Ramos (cell line): Measurements from ENCODE around the gene NDUFB7.
"Not testable (repeated sequence)": the region's sequence is repeated elsewhere in the genome, so short reads cannot be mapped to it uniquely, and the experiment has no call there.

Experiments
- in situ Hi-C: fragments of 300-500 bp; cut with MboI; formaldehyde crosslinking; loops from one replicate; pipeline ENCODE4 v1.14.3; 2022; ENCODE audit warnings: low sequenced_read_pairs; ENCODE audit not compliant: unreplicated experiment

NDUFB7 gene

DNA sequence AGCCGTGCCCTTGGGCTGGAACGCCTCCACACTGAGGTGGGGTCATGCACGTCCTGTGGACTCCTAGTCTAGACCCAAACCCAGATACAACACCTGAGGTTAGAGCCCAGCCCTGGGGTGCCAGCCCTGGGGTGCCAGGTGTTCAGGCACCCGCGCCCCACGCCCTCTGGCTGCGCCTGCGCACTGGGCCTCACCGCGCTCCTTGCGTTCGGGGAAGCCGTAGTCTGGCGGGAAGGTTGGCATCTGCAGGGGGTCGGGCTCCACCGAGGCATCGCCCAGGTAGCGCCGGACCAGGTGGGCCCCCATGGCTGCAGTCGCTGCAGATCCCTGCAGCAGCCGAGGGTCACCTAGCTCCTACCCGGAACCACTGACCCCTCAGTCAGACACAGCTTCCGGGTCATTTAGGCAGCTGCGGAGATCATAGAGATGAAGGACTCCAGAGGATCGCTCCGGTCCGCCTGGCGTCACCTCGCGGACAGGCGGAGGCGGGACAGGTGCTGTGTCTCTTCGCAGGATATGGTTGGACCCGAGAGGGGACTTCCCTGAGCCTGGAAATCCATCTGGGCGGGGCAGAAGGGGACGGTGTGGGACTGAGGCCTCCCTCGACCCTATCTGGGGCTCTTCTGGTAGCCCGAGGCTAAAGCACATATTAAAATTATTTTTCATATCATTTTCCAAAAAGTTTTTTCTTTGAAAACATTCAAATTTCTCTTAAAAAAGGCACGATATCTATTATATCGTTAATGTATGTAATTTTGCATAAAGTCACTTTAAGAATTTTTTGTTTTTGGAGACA lies at the start of gene NDUFB7:
Gene NDUFB7, minus strand, starts transcription at position 372 of the 796 bp plus-strand sequence. Its CDS starts 66 bp downstream, at position 306.
- in situ Hi-C loops, result loop anchor here (5.0 kb wide), 1 partner anchor 115 kb away; no protein-coding TSS in a partner anchor

DNA sequence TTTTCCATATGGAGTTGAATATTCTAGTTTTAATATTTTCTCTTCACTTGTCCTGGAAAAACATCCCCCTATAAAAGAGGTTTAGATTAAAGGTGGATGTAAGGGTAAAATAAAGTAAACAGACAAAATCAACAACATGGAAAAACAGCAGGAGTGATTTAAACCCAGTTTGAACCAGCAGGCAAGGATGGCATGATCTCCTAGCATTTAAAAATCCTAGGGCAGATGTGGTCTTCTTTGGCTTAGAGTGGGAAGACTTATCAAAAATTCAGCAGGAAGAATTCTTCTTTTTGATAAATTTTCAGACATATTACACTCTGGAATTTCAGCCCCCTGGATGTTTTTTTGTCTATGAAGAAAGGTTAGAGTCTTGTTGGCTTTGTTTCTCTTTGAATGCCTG lies 47.5 kb upstream of the NDUFB7 start:
- in situ Hi-C loops, result no loop called here

DNA sequence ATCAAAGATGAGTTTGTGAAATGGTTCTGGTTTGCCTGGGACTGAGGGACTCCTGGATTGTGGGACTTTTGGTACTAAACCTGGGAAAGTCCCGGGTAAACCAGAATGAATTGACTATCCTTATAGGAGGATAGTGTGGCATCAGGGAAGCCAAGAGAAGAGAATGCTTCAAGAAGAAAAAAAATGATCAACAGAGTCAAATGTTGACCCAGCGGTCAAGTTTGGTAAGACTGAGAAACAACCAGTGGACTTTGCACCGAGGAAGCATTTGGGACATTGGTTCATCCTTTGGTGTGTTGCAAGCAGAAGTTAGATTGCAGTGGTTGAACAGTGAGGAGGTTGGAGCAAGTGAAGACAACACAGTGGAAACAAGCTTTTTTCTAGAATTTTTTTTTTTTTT lies 44.5 kb upstream of the NDUFB7 start:
- in situ Hi-C loops, result no loop called here

DNA sequence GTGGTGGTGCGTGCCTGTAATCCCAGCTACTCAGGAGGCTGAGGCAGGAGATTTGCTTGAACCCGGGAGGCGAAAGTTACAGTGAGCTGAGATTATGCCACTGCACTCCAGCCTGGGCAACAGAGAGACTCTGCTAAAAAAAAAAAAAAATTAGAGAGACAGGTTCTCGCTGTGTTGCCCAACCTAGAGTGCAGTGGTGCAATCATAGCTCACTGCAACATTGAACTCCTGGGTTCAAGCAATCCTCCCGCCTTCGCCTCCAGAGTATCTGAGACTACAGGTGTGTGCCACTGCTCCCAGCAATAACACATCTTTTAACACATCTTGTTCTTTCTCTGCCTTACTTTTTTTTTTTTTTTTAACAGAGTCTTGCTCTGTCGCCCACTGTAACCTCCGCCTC lies 43.8 kb upstream of the NDUFB7 start:
- in situ Hi-C loops, result no loop called here

DNA sequence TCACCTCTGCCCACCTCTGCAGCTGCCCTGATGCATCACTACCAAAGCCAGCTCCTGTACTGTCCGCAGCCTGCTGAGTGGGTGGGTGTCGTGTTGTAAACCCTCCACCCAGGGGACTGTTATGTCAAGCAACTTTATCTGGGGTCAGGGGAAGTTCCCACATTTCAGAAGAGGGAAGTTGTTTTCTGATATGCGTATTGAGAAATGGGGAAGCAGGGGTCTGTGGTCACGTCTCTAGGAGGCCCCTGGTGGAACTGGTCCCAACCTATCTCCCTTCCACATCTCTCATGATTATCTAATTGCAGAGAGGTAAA lies 42.2 kb upstream of the NDUFB7 start:
- in situ Hi-C loops, result no loop called here

DNA sequence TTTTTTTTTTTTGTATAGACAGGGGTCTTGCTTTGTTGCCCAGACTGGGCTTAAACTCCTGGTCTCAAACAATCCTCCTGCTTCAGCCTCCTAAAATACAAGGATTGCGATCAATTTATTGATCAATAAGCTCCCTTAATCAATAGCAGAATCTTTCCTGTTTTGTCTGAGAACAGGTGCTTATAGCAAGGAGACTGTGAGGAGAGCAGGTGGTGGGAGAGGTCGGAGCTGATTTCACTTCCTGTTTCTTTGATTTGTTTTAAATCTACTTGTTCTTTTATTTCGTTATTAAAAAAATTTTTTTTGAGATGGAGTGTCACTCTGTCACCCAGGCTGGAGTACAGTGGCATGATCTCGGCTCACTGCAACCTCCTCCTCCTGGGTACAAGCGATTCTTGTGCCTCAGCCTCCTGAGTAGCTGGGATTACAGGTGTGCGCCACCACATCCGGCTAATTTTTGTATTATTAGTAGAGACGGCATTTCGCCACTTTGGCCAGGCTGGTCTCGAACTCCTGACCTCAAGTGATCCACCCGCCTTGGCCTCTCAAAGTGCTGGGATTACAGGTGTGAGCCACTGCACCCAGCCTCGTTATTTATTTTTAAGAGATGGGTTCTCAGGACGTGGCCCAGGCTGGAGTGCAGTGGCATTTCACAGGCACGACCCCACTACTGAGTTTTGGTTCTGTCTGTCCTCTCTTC lies 41.7 kb upstream of the NDUFB7 start:
- in situ Hi-C loops, result not testable (repeated sequence)

DNA sequence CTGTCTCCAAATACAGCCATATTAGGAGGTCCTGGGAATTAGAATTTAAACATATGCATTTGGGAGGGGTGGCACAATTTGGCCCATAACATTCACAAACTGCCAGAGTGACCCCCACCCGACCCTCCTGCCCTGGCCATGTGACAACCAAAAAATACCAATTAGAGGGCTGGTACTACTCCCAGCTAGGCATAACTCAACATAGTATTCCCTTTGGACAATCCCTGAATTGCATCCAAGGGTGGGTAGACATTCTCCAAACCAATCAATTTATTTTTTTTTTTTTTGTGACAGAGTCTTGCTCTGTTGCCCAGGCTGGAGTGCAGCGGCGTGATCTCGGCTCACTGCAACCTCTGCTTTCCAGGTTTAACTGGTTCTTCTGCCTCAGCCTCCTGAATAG lies 40.8 kb upstream of the NDUFB7 start:
- in situ Hi-C loops, result no loop called here

DNA sequence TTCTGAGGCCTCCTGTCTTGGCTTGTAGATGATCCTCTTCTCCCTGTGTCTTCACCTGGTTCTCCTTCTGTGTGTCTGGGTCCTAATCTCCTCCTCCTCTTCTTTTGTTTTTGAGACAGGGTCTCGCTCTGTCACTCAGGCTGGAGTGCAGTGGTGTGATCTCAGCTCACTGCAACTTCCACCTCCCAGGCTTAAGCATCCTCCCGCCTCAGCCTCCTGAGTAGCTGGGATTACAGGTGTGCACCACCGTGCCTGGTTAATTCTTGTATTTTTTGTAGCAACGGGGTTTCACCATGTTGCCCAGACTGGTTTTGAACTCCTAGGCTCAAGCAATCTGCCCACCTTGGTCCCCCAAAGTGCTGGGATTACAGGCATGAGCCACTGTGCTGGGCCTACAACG lies 40.4 kb upstream of the NDUFB7 start:
- in situ Hi-C loops, result not testable (repeated sequence)

DNA sequence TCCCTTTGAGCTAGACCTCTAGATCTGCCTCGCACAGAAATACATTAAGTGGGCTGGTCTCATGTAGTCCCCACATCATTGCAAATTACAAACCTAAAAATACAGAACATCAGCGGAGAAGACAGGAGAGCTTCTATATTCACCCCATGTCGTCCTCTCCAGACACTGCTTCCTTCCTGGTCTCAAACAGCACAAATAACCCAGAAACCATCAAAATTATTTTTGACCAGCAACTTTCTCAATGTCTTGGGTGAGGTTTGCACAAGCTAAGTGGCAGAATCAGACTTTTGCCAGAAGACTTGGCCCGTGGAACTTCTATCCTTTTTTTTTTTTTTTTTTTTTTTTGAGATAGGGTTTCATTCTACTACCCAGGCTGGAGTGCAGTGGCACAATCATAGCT lies 39.2 kb upstream of the NDUFB7 start:
- in situ Hi-C loops, result no loop called here

DNA sequence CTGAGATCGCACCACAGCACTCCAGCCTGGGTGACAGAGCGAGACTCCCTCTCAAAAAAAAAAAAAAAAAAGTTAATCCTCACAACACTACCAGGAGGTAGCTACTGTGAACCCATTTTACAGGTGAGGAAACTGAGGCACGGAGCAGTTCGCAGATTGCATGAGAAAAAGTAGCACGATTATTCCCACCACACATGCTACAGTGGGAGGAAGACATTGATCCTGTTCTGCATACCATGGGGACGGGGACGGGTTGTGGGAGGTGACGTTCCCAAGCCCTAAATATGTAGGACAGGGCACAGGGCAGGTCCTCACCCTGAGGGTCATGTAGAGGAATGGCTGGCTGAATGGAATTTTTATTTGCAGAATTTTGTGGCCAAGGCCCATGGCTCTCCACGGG lies 34.8 kb upstream of the NDUFB7 start:
- in situ Hi-C loops, result no loop called here

DNA sequence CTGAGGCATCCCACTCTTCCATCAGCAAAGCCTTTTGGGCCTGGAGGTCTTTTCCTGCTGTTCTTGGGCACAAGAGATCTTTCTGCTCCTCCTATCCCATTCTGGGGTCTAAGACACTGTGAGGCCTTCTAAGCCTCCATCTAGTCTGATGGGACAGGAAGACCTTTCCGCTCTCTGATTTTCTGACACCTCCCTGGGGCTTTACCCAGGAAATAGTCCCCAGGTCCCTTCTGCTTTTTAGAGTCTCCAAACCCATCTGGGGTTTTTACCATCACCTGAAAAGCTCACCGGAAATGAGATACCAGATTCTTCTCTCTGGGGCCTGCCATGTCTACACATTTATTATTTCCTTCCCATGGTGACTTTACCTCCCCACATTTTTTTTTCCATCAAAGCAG lies 32.1 kb upstream of the NDUFB7 start:
- in situ Hi-C loops, result no loop called here

DNA sequence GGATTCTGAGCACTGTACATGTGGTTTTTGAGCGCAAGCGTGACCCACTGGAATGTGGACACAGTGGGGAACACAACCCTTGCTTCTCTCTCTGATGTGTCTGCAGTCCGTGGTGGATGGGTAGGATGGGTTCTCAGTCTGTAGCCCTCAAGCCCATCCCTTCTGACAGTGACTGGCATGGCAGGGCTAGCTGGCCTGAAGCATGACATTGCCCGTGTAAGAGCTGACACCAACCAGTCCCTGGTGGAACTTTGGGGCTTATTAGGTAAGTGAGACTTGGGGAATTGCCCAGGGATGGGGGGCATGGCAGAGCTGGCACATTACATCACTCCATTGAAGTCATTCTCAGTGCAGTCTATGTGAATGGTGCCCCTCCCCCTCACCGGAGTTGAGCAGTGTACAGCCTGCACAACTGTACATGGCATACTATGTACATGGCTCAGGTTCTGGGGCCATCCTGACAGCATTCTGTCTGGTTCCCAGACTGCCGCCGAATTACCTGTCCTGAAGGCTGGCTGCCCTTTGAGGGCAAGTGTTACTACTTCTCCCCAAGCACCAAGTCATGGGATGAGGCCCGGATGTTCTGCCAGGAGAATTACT lies 27.8 kb upstream of the NDUFB7 start:
- in situ Hi-C loops, result no loop called here

DNA sequence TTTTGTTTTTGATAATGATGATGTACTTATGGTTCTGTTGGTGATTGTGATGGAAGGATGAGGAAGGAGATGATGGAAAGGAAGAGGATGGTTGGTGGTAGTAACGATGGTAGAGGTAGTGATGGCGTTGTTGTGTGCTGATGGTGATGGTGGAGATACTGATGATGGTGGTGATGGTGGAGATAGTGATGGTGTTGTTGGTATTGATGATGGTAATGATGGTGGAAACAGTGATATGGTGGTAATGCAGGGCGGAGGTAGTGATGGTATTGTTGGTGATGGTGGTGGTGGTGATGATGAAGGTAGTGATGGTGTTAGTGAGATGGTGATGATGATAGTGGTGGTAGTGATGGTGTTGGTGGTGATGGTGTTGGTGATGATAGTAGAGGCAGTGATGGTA lies 23.7 kb upstream of the NDUFB7 start:
- in situ Hi-C loops, result no loop called here

DNA sequence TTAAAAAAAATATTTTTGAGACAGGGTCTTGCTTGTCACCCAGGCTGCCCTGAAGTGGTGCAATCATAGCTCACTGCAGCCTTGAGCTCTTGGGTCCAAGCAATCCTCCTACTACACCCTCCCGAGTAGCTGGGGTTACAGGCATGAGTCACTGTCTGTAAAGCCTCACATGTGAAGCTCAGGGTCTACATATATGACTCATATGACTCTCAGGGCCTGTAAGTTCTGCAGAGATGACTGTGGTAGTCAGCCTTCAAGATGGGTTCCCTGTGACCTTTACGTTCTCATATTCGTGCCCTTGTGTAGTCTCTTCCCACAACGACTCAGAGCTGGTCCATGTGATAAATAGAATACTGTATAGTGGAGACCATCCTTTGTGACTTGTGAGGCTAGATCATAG lies 17.6 kb upstream of the NDUFB7 start:
- in situ Hi-C loops, result not testable (repeated sequence)

DNA sequence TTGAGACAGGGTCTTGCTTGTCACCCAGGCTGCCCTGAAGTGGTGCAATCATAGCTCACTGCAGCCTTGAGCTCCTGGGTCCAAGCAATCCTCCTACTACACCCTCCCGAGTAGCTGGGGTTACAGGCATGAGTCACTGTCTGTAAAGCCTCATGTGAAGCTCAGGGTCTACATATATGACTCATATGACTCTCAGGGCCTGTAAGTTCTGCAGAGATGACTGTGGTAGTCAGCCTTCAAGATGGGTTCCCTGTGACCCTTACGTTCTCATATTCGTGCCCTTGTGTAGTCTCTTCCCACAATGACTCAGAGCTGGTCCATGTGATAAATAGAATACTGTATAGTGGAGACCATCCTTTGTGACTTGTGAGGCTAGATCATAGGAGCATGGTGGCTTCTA lies 13.3 kb upstream of the NDUFB7 start:
- in situ Hi-C loops, result not testable (repeated sequence)

DNA sequence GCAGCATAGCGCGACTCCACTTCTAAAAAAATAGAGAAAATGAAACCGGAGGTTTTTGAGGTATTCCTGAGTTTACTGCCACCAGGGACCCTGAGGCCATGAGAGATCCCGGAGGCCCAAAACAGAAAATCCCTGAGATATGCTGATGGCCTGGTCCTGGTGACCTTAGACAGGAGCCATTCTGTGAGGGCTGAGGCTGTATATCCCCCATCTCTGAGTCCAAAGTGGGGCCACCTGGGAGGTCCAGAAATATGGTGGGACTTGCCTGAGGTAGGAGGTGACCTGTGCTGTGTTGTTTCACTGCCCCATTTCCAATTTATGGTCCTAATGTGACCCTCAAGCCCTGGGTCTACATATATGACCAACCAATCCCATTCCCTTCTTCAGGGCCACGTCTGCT lies 12.5 kb upstream of the NDUFB7 start:
- in situ Hi-C loops, result not testable (repeated sequence)

DNA sequence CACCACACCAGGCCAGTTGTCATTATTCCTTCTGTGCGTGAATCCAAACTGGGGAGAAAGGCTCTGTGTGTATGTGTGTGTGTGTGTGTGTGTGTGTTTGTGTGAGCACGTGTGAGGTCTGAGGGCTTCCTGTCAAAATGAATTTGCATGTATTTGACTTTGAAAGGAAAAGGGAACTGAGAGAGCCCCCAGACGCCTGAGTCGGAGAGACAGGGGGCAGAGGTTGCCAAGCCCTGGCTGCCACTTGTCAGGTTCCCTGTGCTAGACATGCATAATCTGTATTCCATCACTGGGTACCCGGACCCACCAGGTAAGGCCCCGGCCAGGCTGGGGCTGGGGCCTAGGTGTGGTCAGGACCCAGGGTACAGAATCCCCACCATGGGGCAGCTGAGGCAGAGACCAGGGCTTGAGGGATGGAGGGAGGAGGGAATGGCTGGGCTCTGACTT lies 11.1 kb upstream of the NDUFB7 start, which contains the start of gene CLEC17A:
Gene CLEC17A, plus strand, starts transcription at position 191 of the 447 bp plus-strand sequence. Its CDS starts 77 bp downstream, at position 268.
- in situ Hi-C loops, result no loop called here

DNA sequence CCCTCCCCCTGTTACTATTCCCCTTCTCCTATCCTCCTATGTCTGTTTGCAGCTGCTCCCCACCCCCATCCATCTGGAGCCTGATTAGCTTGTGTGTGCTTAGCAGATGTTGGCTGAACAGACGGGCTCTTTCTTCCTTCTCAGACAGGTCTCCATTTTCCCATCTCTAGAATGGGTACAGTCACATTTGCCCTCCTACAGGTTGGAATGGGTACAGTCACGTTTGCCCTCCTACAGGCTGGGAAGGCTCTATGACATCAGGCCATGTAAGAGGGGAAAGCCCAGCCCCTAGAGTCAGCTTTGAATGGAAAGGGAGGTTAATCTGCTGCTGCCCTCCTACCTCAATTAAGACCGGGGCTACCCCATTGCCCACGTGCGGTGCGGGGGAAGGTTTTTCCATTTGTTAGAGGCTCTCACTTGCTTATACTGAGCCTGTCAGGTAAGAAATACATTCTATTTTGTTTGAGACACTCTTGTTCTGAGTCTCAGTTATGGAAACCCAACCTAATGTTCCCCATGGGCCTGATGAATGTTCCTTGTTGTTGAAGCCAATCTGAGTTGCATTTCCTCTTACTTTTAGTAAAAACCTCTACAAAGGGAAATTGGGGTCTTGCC lies 8.9 kb upstream of the NDUFB7 start:
- in situ Hi-C loops, result no loop called here

DNA sequence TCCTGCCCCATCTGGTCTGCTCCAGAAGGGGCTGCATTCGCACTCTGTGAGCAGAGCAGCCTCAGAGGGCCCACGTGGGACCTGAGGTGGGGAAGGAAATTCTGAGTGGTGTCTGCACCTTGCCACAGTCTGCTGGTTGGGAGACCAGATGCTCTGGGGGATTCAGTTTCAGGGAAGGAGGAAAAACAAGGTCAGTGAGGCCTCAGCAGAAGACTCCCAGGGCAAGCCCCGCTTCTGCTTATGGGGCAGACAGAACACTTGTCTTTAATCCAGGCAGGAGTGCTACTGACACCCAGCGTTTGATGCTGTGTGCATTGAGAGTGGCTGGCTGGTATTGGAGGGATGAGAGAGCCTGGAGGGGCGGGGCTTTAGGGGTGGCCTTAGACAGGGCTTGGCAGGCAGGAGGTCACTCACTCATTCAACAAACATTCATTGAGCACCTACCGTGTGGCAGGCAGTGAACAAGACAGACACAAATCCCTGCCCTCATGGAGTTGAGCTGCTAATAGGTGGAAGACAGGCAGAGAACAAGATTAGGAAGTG lies 6.1 kb upstream of the NDUFB7 start:
- in situ Hi-C loops, result no loop called here

DNA sequence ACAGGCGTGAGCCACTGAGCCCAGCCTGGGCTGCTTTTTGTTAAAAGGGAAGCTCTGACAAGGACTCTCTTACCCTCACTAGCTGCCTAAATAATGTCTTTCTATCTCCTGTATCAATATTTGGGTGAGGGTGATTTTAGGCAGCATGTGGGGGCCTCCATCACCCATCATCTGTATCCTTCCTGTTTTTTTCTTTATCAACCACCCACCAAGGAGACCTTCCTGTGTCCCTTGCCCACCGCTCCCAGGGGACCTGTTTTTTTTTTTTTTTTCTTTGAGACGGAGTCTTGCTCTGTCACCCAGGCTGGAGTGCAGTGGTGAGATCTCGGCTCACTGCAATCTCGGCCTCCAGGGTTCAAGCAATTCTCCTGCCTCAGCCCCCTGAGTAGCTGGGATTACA lies 5.4 kb upstream of the NDUFB7 start:
- in situ Hi-C loops, result no loop called here

DNA sequence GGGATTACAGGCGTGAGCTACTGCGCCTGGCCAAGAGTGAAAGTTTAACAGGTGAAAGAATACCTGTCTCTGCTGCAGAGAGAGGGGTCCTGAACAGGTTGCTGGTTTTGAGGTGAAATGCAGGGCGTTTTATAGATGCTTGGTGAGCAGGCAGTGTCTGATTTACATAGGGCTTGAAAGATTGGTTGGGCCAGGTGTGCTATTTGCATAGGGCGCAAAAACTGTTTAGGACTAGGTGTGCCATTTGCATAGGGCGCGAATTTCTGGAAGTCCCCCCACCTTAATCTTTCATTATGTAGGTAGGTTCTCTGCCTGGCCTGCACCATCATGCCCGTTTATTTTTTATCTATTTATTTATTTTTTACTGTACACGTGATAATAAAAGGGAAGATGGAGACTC lies 4.5 kb upstream of the NDUFB7 start:
- in situ Hi-C loops, result no loop called here
